Chondrocyte (in vitro differentiated cells): ENCODE data around the gene IQCH. TPM values are rescaled to one million over a fixed set of nuclear protein-coding genes. Genes with fewer than 3 reads are reported as not detected.

Source experiments
- DNase-seq: peaks from one replicate; pipeline ENCODE4 v3.0.0; 2021; ENCODE audit warnings: mixed read lengths, low spot score
- H3K27ac Mint-ChIP-seq: one replicate; pipeline ENCODE4 v1.8.0; 2021; ENCODE audit warnings: mild to moderate bottlenecking, moderate library complexity, mixed read lengths; ENCODE audit not compliant: unreplicated experiment
- H3K27me3 Mint-ChIP-seq: 2 replicates; pipeline ENCODE4 v1.8.0; 2021; ENCODE audit warnings: low read depth, mixed read lengths
- H3K36me3 Mint-ChIP-seq: 2 replicates; pipeline ENCODE4 v1.8.0; 2021; ENCODE audit warnings: low read depth, mixed read lengths
- H3K4me1 Mint-ChIP-seq: 2 replicates; pipeline ENCODE4 v1.8.0; 2021; ENCODE audit warnings: low read depth, mild to moderate bottlenecking, mixed read lengths
- H3K4me3 Mint-ChIP-seq: one replicate; pipeline ENCODE4 v1.8.0; 2021; ENCODE audit warnings: mild to moderate bottlenecking, moderate library complexity, mixed read lengths; ENCODE audit not compliant: unreplicated experiment
- H3K9me3 Mint-ChIP-seq: 2 replicates; pipeline ENCODE4 v1.8.0; 2021; ENCODE audit warnings: low read depth, mixed read lengths
- total RNA-seq: library from RNA; stranded (reverse); gene quantifications from 3 replicates; pipeline ENCODE4 v1.2.1, GENCODE V29; 2021
- TF ChIP-seq, protein P1 (sequence below): fragments of 200-600 bp; sonication (generic); IDR thresholded peaks from 2 replicates; pipeline ENCODE4 v1.5.0; 2021; ENCODE audit warnings: antibody characterized with exemption, mild to moderate bottlenecking, moderate library complexity

The IQCH gene
- total RNA-seq, 1 donor from 2014 or later, result 1.0 TPM

DNA sequence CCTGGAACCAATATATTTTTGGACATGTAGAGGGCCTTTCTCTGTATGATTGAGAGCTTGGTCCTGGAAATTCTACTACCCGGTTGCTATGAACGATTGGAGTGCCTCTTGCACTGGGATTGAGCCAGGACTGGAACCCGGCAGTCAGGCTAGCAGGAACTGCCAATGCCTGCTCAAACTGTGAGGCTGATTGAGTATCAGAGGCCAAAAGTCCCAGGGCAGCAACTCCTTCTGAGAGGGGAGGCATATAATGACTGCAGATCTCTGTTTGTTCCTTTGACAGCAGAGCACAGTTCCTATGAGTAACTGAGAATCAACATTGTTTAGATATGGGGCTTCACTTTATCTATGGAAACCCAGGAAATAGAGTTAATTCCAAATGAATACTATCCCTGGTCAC is 12.9 kb downstream of the IQCH start:
- Mint-ChIP-seq H3K9me3 (peaks cover 14% of the 10 kb centered on the region), H3K27me3 (no peaks in the 10 kb centered on the region), H3K4me3 (no peak overlapping the region), H3K4me1 (no peaks in the 10 kb centered on the region), H3K36me3 (no peaks in the 10 kb centered on the region), H3K27ac (no peak overlapping the region)
- no peak for DNase-seq
- TF ChIP-seq, protein P1, sequence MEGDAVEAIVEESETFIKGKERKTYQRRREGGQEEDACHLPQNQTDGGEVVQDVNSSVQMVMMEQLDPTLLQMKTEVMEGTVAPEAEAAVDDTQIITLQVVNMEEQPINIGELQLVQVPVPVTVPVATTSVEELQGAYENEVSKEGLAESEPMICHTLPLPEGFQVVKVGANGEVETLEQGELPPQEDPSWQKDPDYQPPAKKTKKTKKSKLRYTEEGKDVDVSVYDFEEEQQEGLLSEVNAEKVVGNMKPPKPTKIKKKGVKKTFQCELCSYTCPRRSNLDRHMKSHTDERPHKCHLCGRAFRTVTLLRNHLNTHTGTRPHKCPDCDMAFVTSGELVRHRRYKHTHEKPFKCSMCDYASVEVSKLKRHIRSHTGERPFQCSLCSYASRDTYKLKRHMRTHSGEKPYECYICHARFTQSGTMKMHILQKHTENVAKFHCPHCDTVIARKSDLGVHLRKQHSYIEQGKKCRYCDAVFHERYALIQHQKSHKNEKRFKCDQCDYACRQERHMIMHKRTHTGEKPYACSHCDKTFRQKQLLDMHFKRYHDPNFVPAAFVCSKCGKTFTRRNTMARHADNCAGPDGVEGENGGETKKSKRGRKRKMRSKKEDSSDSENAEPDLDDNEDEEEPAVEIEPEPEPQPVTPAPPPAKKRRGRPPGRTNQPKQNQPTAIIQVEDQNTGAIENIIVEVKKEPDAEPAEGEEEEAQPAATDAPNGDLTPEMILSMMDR, result no peak

DNA sequence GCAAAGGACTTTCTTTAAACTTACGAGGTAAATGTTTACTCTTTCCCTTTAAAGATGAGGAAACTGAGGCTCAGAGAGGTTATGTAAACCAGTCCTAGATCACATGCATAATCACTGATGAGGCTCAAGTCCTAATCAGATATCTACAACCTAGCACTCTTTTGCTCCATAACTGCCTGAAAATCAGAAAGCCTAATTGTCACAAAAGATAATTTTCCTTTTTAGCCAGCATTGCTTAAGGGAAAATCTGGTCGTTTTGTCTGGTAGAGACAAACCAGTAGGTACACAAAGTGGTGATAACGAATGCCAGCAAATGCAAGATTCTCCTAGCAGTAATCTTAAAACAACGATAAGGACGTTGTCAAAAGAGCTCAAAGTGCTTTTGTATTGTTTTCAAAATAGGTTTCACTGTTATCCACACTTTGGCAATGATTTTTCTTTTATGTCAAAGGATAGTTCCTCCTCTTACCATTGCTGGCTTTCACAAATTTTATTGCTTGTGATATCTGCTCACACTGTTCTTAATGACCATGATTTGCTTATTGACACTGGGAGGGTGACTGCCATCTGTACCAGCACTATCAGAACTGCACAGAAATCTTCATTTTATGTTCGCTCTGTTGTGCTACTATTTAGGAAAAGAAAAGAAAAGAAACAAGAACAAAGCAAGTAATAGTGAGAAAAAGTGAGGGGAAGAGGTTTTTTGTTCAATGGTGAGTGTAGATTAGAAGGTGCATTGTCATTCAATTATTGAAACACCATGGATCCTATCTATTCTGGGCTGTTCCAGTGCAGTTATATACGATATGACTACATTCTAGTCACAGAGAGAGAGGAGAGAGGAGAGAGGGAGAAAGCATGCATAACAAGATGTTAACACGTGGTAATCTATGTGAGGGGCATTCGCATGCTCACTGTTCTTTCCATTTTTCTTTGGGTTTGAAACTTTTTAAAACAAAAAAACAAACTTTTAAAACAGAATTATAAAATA is 13.7 kb downstream of the IQCH start:
- no peaks in the 10 kb centered on the region for H3K4me1 Mint-ChIP-seq
- peaks cover 18% of the 10 kb centered on the region for H3K9me3 Mint-ChIP-seq
- no peak for DNase-seq
- TF ChIP-seq, protein P1, result no peak
- no peak overlapping the region for H3K4me3 Mint-ChIP-seq
- no peaks in the 10 kb centered on the region for H3K36me3 Mint-ChIP-seq
- H3K27me3 Mint-ChIP-seq, result no peaks in the 10 kb centered on the region
- no peak overlapping the region for H3K27ac Mint-ChIP-seq

DNA sequence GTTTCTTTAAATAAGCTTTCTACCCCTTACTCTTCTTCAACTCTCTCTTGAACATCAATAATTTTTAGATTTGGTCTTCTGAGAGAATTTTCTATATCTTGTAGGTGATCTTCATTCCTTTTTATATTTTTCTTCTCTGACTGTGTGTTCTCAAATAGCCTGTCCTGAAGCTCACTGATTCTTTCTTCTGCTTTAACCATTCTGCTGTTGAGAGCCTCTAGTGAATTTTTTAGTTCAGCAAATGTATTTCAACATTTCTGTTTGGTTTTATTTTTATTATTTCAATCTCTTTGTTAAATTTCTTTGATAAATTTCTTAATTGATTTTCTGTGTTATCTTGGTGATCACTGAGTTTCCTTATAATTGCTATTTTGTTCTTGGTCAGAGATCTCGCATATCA is 19.6 kb downstream of the IQCH start:
- H3K4me3 Mint-ChIP-seq, result no peak overlapping the region
- DNase-seq, result no peak
- H3K27me3 Mint-ChIP-seq, result no peaks in the 10 kb centered on the region
- H3K36me3 Mint-ChIP-seq, result peaks cover 5% of the 10 kb centered on the region
- H3K9me3 Mint-ChIP-seq, result peaks cover 30% of the 10 kb centered on the region
- H3K4me1 Mint-ChIP-seq, result no peaks in the 10 kb centered on the region
- H3K27ac Mint-ChIP-seq, result no peak overlapping the region
- TF ChIP-seq, protein P1, result no peak

DNA sequence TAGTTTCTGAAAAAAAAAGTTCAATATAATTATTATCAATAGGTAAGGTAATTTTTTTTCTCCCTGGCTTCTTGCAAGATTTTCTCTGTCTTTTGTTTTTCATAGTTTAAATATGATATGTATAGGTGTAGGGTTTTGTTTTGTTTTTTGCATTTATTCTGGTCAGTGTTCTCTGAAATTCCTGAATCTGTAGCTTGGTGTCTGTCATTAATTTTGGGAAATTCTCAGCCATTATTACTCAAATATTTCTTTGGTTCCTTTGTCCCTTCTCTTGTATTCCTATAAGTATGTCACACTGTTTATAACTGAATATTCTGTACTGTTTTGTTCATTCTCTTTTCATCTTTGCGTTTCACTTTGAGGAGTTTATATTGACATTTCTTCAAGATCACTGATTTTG is 22.1 kb downstream of the IQCH start:
- Mint-ChIP-seq H3K27ac (no peak overlapping the region), H3K4me1 (peaks cover 3% of the 10 kb centered on the region), H3K36me3 (peaks cover 5% of the 10 kb centered on the region), H3K4me3 (no peak overlapping the region), H3K9me3 (peaks cover 20% of the 10 kb centered on the region), H3K27me3 (no peaks in the 10 kb centered on the region)
- TF ChIP-seq, protein P1, result no peak
- no peak for DNase-seq

DNA sequence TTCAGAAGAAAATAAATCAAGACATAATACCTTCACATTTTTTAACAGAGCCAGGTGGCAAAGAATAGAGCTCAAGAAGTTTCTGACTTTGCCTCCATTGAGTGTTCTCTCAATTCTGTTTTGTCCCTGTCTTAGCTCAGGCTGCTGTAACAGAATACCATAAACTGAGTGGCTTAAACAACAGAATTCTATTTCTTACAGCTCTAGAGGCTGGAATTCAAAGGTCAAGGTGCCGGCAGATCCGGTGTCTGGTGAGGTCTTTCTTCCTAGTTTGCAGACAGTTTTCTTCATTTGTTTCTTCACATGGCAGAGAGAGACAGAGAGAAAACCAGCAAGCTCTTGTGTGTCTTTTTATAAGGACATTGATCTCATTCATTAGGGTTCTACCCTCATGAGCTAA is 25.6 kb downstream of the IQCH start:
- peaks cover 9% of the 10 kb centered on the region for H3K9me3 Mint-ChIP-seq
- no peaks in the 10 kb centered on the region for H3K27me3 Mint-ChIP-seq
- peaks cover 3% of the 10 kb centered on the region for H3K4me1 Mint-ChIP-seq
- H3K4me3 Mint-ChIP-seq, result no peak overlapping the region
- no peak for DNase-seq
- H3K36me3 Mint-ChIP-seq, result peaks cover 1% of the 10 kb centered on the region
- H3K27ac Mint-ChIP-seq, result no peak overlapping the region
- TF ChIP-seq, protein P1, result no peak
